NCI-H345 treated with DMSO at 0.1 percent for 48 hours (cell line): ENCODE measurements around the gene CCDC3.
"Not testable (repeated sequence)": the region's sequence is repeated elsewhere in the genome, so short reads cannot be mapped to it uniquely, and the experiment has no call there.

Source experiments
- DNase-seq: peaks from one replicate; lab custom pipeline; 2025; ENCODE audit not compliant: unreplicated experiment; lab: John Stamatoyannopoulos, UW

The CCDC3 gene

GRCh38 chr10:13001041-13001886 is at the start of gene CCDC3:
Gene CCDC3 (minus strand): TSS chr10:13001713. CDS start chr10:13001570, 143 bp downstream.
- DNase-seq, result peak; percentile 17

GRCh38 chr10:13051126-13051694 is 49.7 kb upstream of the CCDC3 start:
- peak; percentile 45 for DNase-seq

- no peak for DNase-seq
These were observed 48.4 kb upstream of the CCDC3 start for GRCh38 chr10:13049774-13050420.

- DNase-seq, result no peak
These were observed 47.2 kb upstream of the CCDC3 start for GRCh38 chr10:13048762-13049161.

GRCh38 chr10:13047529-13048206 is 46.2 kb upstream of the CCDC3 start:
- no peak for DNase-seq

- DNase-seq, result no peak
These were observed 45.5 kb upstream of the CCDC3 start for GRCh38 chr10:13046851-13047528.

GRCh38 chr10:13043520-13043919 is 42.0 kb upstream of the CCDC3 start:
- no peak for DNase-seq

- DNase-seq, result no peak
These were observed 38.2 kb upstream of the CCDC3 start for GRCh38 chr10:13039761-13040160.

- DNase-seq, result no peak
These were observed 36.9 kb upstream of the CCDC3 start for GRCh38 chr10:13038391-13038790.

GRCh38 chr10:13037832-13038231 is 36.3 kb upstream of the CCDC3 start:
- DNase-seq, result no peak

- no peak for DNase-seq
These were observed 35.3 kb upstream of the CCDC3 start for GRCh38 chr10:13036841-13037240.

GRCh38 chr10:13035731-13036130 is 34.2 kb upstream of the CCDC3 start:
- not testable (repeated sequence) for DNase-seq

- no peak for DNase-seq
These were observed 25.4 kb upstream of the CCDC3 start for GRCh38 chr10:13026873-13027272.

- no peak for DNase-seq
These were observed 22.2 kb upstream of the CCDC3 start for GRCh38 chr10:13023754-13024153.

- no peak for DNase-seq
These were observed 17.8 kb upstream of the CCDC3 start for GRCh38 chr10:13019280-13019679.

- DNase-seq, result no peak
These were observed 16.7 kb upstream of the CCDC3 start for GRCh38 chr10:13018171-13018570.

GRCh38 chr10:13016886-13017285 is 15.4 kb upstream of the CCDC3 start:
- DNase-seq, result no peak

- no peak for DNase-seq
These were observed 14.9 kb upstream of the CCDC3 start for GRCh38 chr10:13016426-13016825.

GRCh38 chr10:13006037-13006436 is 4.5 kb upstream of the CCDC3 start:
- DNase-seq, result no peak

GRCh38 chr10:13003759-13004158 is 2.2 kb upstream of the CCDC3 start:
- DNase-seq, result no peak

- no peak for DNase-seq
These were observed 1.5 kb upstream of the CCDC3 start for GRCh38 chr10:13003004-13003403.
